K562 (cell line): Measurements from ENCODE around the gene AP3M1. TPM values are rescaled to one million over a fixed set of nuclear protein-coding genes. Genes with fewer than 3 reads are reported as not detected.

ENCODE experiments used
- ATAC-seq: fragments of 200-7000 bp; cut with Tn5 transposase; 3 replicates; pipeline ENCODE4 v1.9.1; 2020; ENCODE audit warnings: moderate library complexity
- BruUV-seq: library from RNA; stranded (reverse); fragments of 400-500 nt; replicated peaks from 2 replicates; lab custom pipeline; 2021; lab: Mats Ljungman, UMichigan
- CTCF ChIA-PET: fragments of 300-600 bp; formaldehyde crosslinking; extraction: SDS; loops from one replicate; lab custom pipeline; 2021; ENCODE audit warnings: low intra/inter-chr PET ratio; lab: Yijun Ruan, JAX
- POLR2A ChIA-PET: fragments of 300-600, 350-650 bp; sonication (Branson Sonifier 250); formaldehyde crosslinking; extraction: SDS; loops from one replicate; lab custom pipeline; 2021; ENCODE audit warnings: antibody characterized with exemption, inconsistent platforms; lab: Yijun Ruan, JAX
- DNase-seq, 4 experiments: peaks; one replicate each; pipeline versions ENCODE4 v3.0.0 to v3.0.0-alpha.2; 2011 to 2018; ENCODE audit warnings: low spot score in 3 of 4, mixed read lengths in 3 of 4; ENCODE audit errors: extremely low read depth in 1 of 4
- FAIRE-seq: peaks from 2 replicates; lab custom pipeline; 2011; peaks lifted over from hg19 to GRCh38; lab: Jason Lieb, UNC
- H2AFZ ChIP-seq: 2 replicates; pipeline ENCODE4 v1.6.0; 2011; ENCODE audit warnings: low read depth, low read length, control low read depth, inconsistent platforms
- H3K27ac ChIP-seq: fragments of 200-600 bp; 3 replicates; pipeline ENCODE4 v1.8.0; 2011; ENCODE audit warnings: low read depth, mild to moderate bottlenecking, control low read depth, inconsistent platforms, low read length, moderate library complexity, mixed read lengths; ENCODE audit errors: extremely low read depth
- H3K27me3 ChIP-seq, 2 experiments: fragments of 300-600 bp in 1 of 2; 2 replicates in 1 of 2; 3 replicates in 1 of 2; pipeline versions ENCODE4 v1.6.0 to v1.8.0; 2011; ENCODE audit warnings: inconsistent platforms in 2 of 2, low read length in 2 of 2, mild to moderate bottlenecking in 1 of 2, mixed read lengths in 1 of 2, moderate library complexity in 1 of 2; ENCODE audit not compliant: control insufficient read depth in 2 of 2, insufficient read depth in 2 of 2
- H3K36me3 ChIP-seq: fragments of 300-600 bp; 3 replicates; pipeline ENCODE4 v1.8.0; 2011; ENCODE audit warnings: mild to moderate bottlenecking, low read length, inconsistent platforms; ENCODE audit not compliant: control insufficient read depth, insufficient read depth
- H3K4me1 ChIP-seq, 2 experiments: fragments of 200-600 bp in 1 of 2; replicated peaks in 1 of 2; 2 replicates in 1 of 2; 3 replicates in 1 of 2; pipeline versions ENCODE4 v1.5.1 to v1.8.0; 2011; ENCODE audit warnings: inconsistent platforms in 2 of 2, low read length in 2 of 2, mild to moderate bottlenecking in 1 of 2, mixed read lengths in 1 of 2, moderate library complexity in 1 of 2; ENCODE audit not compliant: control insufficient read depth in 2 of 2, insufficient read depth in 2 of 2
- H3K4me2 ChIP-seq: 2 replicates; pipeline ENCODE4 v1.6.1; 2011; ENCODE audit warnings: low read length, control low read depth, inconsistent platforms, mixed read lengths; ENCODE audit not compliant: insufficient read depth
- H3K4me3 ChIP-seq: fragments of 200-600 bp; sonication (generic), shearing (Covaris generic); 2 replicates; pipeline ENCODE4 v1.5.1; 2016; ENCODE audit warnings: control low read depth, inconsistent platforms
- H3K79me2 ChIP-seq: fragments of 200-600 bp; 3 replicates; pipeline ENCODE4 v1.8.0; 2011; ENCODE audit warnings: low read length, inconsistent platforms; ENCODE audit not compliant: control insufficient read depth, insufficient read depth
- H3K9ac ChIP-seq, 2 experiments: 2 replicates each; pipeline versions ENCODE4 v1.6.0 to v1.6.1; 2011; ENCODE audit warnings: low read depth in 2 of 2, low read length in 2 of 2, control low read depth in 1 of 2, inconsistent platforms in 1 of 2, mild to moderate bottlenecking in 1 of 2, mixed read lengths in 1 of 2; ENCODE audit not compliant: insufficient read depth in 1 of 2
- H3K9me1 ChIP-seq: one replicate; pipeline ENCODE4 v1.6.0; 2011; ENCODE audit warnings: inconsistent platforms, mild to moderate bottlenecking, low read length, moderate library complexity; ENCODE audit not compliant: control insufficient read depth, insufficient read depth
- H3K9me3 ChIP-seq: replicated peaks from 2 replicates; pipeline ENCODE4 v1.5.1; 2011; ENCODE audit warnings: low read depth, low read length, inconsistent platforms; ENCODE audit not compliant: control insufficient read depth, insufficient read depth
- H4K20me1 ChIP-seq: replicated peaks from 2 replicates; pipeline ENCODE4 v1.6.1; 2011; ENCODE audit warnings: low read length, inconsistent platforms, mixed read lengths; ENCODE audit not compliant: control insufficient read depth, insufficient read depth
- CHD4 ChIP-seq: fragments of 200-600 bp; sonication (generic); IDR thresholded peaks from 3 replicates; pipeline ENCODE4 v1.6.1; 2012; ENCODE audit warnings: low read depth, mild to moderate bottlenecking, mixed read lengths, low read length, inconsistent platforms; ENCODE audit not compliant: insufficient read depth, insufficient replicate concordance, poor library complexity, severe bottlenecking
- CREB1 ChIP-seq, 2 experiments: sonication (generic) in 1 of 2; formaldehyde crosslinking in 1 of 2; IDR thresholded peaks; 2 replicates each; pipeline versions ENCODE4 v1.6.1 to v1.8.0; 2012 to 2022; ENCODE audit warnings: inconsistent platforms in 1 of 2, mild to moderate bottlenecking in 1 of 2, missing genetic modification reagents in 1 of 2, moderate library complexity in 1 of 2
- CREBBP ChIP-seq: IDR thresholded peaks from one replicate; pipeline ENCODE4 v1.6.1; 2012; ENCODE audit warnings: low read depth, mild to moderate bottlenecking, control low read depth, inconsistent platforms, low read length
- ERF ChIP-seq: fragments of 450-650 bp; formaldehyde crosslinking; IDR thresholded peaks from 2 replicates; pipeline ENCODE4 v1.4.0; 2020; ENCODE audit warnings: mild to moderate bottlenecking, mixed read lengths
- FOXJ2 ChIP-seq: fragments of 200-800 bp; sonication (Bioruptor generic); IDR thresholded peaks from 2 replicates; pipeline ENCODE4 v1.6.1; 2016; ENCODE audit warnings: missing genetic modification characterization, missing compliant biosample characterization
- KLF16 ChIP-seq: IDR thresholded peaks from 2 replicates; pipeline ENCODE4 v1.6.1; 2016; ENCODE audit warnings: antibody characterized with exemption
- NUFIP1 ChIP-seq: fragments of 450-650 bp; IDR thresholded peaks from 2 replicates; pipeline ENCODE4 v1.6.1; 2018; ENCODE audit not compliant: partially characterized antibody
- SIN3A ChIP-seq, 2 experiments: fragments of 150-350 bp in 1 of 2; IDR thresholded peaks; 2 replicates each; pipeline ENCODE4 v1.6.1; 2011 to 2016; ENCODE audit warnings: borderline replicate concordance in 2 of 2, low read depth in 2 of 2, low read length in 2 of 2, mild to moderate bottlenecking in 2 of 2, moderate library complexity in 2 of 2; ENCODE audit not compliant: control insufficient read depth in 1 of 2
- SMAD3 ChIP-seq: fragments of 450-650 bp; formaldehyde crosslinking; conservative IDR thresholded peaks from 2 replicates; pipeline ENCODE4 v1.4.0; 2020; ENCODE audit warnings: mild to moderate bottlenecking
- TAL1 ChIP-seq: fragments of 450-650 bp; IDR thresholded peaks from 2 replicates; pipeline ENCODE4 v1.6.1; 2016; ENCODE audit warnings: mild to moderate bottlenecking
- ZNF444 ChIP-seq: fragments of 250-450 bp; sonication (Bioruptor Pico); IDR thresholded peaks from 2 replicates; pipeline ENCODE4 v1.4.0; 2020; ENCODE audit warnings: mild to moderate bottlenecking, moderate library complexity
- WGBS: fragments of 100-300 bp; shearing (Covaris generic); methylation state at CpG from one replicate; pipeline ENCODE4 v1.1.6; 2016; ENCODE audit warnings: low coverage, mixed read lengths; ENCODE audit not compliant: insufficient coverage; ENCODE audit errors: missing lambda C conversion rate; 5-methylcytosine and 5-hydroxymethylcytosine counted together
- in situ Hi-C: fragments of 300-500 bp; cut with MboI; formaldehyde crosslinking; loops from 4 replicates; pipeline ENCODE4 v1.15.0; 2018; ENCODE audit warnings: inconsistent platforms, mixed read lengths
- intact Hi-C: fragments of 100-400 bp; cut with micrococcal nuclease; formaldehyde crosslinking; loops from 2 replicates; pipeline ENCODE4 v1.14.2; 2022
- polyA plus RNA-seq, 8 experiments: library from polyadenylated mRNA; depleted of rRNA in 4 of 8; stranded (reverse) in 5 of 8; unstranded in 3 of 8; fragments of >200 nt; fragmentation: Nextera tagmentation in 2 of 8; fragmentation: Illumina TruSeq in 1 of 8; extraction: Ambion mirVana in 2 of 8; extraction: Trizol in 1 of 8; gene quantifications; 2 replicates each; pipeline versions ENCODE4 v1.2.1 to v1.2.3, GENCODE V29; 2011 to 2014; ENCODE audit warnings: inconsistent platforms in 1 of 8, missing spikeins in 1 of 8
- total RNA-seq, 7 experiments: library from RNA; depleted of rRNA in 6 of 7; stranded (reverse); fragments of >200 nt in 6 of 7; fragmentation: Illumina TruSeq in 2 of 7; extraction: Trizol in 2 of 7; gene quantifications; 2 replicates each; pipeline versions ENCODE4 v1.2.1 to v1.2.3, GENCODE V29; 2011 to 2021; ENCODE audit warnings: low replicate concordance in 1 of 7
- TF ChIP-seq, protein P1 (sequence below): fragments of 250-450 bp; sonication (Bioruptor Pico); IDR thresholded peaks from 2 replicates; pipeline ENCODE4 v1.8.0; 2022; ENCODE audit warnings: moderate library complexity, mild to moderate bottlenecking, inconsistent platforms
- TF ChIP-seq, protein P2 (sequence below): sonication (generic); formaldehyde crosslinking; IDR thresholded peaks from 2 replicates; pipeline ENCODE4 v1.8.0; 2022; ENCODE audit warnings: mild to moderate bottlenecking, missing genetic modification reagents

AP3M1 gene
- total and polyA plus RNA-seq, 9 of the 15 experiments (the other 6 are each of a cell fraction or from before 2014, with no cell fraction given) = 44.3 to 135 (median 67.6) TPM

DNA sequence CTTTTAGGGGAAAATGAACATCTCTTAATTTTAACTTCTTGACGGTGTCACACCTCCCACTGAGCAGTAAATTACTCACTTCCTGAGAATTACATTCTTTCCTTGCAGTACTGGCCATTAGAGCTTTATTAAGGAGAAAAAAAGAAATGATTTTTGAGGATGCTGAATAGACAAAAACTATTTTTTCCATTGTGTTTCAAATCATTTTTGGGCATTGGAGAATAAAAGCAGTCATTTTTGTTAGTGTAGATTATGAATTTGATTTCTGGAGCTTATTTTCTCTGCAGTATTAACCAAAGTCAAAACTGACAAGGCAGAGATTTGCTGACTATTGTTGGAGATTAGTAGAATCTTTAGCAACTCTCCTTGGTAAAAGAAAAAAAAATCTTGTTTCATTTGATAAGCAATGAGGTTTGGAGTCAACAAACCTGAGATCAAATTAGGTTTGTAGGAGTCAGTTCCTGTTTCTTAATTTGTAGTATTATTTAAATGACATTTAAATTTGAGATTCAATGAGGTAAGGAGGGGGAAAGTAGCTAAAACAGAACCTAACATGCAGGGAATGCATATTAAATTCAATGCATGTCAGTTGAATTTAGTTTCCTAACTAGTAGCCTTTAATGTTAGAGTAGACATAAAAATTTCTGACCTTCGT is 70.6 kb downstream of the AP3M1 start (continued):
- TF ChIP-seq, protein P1, sequence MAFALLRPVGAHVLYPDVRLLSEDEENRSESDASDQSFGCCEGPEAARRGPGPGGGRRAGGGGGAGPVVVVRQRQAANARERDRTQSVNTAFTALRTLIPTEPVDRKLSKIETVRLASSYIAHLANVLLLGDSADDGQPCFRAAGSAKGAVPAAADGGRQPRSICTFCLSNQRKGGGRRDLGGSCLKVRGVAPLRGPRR (CRISPR knock-in tag) = no peak
- TF ChIP-seq, all 486 proteins: peak for 7

DNA sequence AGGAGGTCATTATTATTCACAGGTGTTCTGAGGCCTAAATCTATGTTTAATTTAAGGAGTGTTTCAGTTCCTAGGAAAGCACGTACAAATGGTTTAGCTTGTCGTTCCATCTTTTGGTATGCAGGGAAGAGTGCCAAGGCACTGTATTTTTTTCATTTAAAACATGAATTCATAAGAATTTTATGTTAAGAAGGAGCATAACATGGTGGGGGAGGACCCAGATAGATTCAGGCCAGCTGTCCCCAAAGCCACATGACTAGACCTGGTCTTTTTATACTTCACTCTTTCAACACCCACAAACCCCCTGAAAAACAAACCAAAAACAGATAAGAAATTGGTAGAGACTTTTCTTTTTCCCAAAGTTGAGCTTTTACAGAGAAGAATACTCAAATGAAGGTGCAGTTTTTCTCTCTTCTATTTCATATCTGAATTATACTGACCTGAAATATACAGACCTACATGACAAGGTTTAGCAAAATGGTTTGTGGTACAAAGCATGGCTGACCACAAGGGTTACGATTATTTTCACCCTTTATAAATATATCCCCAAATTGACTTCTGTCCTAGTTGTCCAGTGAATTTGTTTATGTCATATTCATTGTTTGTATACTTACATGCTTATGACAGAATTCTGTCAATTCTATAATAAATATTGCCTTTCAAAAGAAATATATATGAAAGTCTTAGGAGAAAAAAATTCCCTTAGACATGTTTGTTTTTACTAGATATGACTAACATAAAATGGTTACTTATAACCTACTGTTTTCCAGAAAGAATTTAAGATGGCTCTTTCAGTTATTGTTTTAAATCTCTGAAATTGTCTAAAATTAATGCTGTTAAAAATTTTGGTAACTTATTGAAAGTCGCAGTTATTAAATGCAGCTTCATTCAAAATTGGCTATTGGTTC is 71.3 kb downstream of the AP3M1 start:
- Histone ChIP-seq H3K4me3 (no peak overlapping the region), H3K79me2 (no peaks in the 10 kb centered on the region), H3K27ac (peak overlapping the region; percentile 1; the same call in 1 of the 3 replicates), H2AFZ (no peak overlapping the region), H3K9me1 (no peaks in the 10 kb centered on the region), H3K9me3 (no peaks in the 10 kb centered on the region), H3K4me1 (peaks cover 0 to 15% of the 10 kb centered on the region in 2 experiments; a peak in 1 of 5 replicates), H3K9ac (no peak overlapping the region), H4K20me1 (no peaks in the 10 kb centered on the region), H3K36me3 (peaks cover 64% of the 10 kb centered on the region), H3K4me2 (no peak overlapping the region), H3K27me3 (no peaks in the 10 kb centered on the region)
- 72% methylated on average over 4 of the region's 4 CpGs for WGBS
- peak; percentile 39; the same call in 2 of the 3 replicates for ATAC-seq
- POLR2A ChIA-PET = interaction anchor here (0.6 to 1.9 kb wide), 6 partner anchors 10 to 163 kb away, joined by 3 to 5 read pairs (median 3); no protein-coding TSS in a partner anchor
- CTCF ChIA-PET = interaction anchor here (0.6 to 2.3 kb wide), 2 partner anchors 230 to 303 kb away, joined by 4 to 20 read pairs; no protein-coding TSS in a partner anchor
- in situ Hi-C loops (no loop called here), intact Hi-C loops (no loop called here)
- peak in 1 of 4 experiments; percentile 22 for DNase-seq
- no TSS peak for BruUV-seq
- no peak for FAIRE-seq
- TF ChIP-seq NUFIP1 (no peak), FOXJ2 (tag) (no peak), CREBBP (no peak), ERF (no peak), TAL1 (no peak), KLF16 (no peak), SMAD3 (CRISPR knock-in tag) (no peak), SIN3A (IDR thresholded peaks at IDR 0.05; ENCODE audit: borderline replicate concordance in 2 of 2, control insufficient read depth in 1 of 2, low read depth in 2 of 2, low read length in 2 of 2) (no peak), CHD4 (no peak), CREB1 (IDR thresholded peaks at IDR 0.05) (no peak), CREB1 (CRISPR knock-in tag; IDR thresholded peaks at IDR 0.05) (no peak), ZNF444 (CRISPR knock-in tag) (no peak)
- TF ChIP-seq, protein P2, sequence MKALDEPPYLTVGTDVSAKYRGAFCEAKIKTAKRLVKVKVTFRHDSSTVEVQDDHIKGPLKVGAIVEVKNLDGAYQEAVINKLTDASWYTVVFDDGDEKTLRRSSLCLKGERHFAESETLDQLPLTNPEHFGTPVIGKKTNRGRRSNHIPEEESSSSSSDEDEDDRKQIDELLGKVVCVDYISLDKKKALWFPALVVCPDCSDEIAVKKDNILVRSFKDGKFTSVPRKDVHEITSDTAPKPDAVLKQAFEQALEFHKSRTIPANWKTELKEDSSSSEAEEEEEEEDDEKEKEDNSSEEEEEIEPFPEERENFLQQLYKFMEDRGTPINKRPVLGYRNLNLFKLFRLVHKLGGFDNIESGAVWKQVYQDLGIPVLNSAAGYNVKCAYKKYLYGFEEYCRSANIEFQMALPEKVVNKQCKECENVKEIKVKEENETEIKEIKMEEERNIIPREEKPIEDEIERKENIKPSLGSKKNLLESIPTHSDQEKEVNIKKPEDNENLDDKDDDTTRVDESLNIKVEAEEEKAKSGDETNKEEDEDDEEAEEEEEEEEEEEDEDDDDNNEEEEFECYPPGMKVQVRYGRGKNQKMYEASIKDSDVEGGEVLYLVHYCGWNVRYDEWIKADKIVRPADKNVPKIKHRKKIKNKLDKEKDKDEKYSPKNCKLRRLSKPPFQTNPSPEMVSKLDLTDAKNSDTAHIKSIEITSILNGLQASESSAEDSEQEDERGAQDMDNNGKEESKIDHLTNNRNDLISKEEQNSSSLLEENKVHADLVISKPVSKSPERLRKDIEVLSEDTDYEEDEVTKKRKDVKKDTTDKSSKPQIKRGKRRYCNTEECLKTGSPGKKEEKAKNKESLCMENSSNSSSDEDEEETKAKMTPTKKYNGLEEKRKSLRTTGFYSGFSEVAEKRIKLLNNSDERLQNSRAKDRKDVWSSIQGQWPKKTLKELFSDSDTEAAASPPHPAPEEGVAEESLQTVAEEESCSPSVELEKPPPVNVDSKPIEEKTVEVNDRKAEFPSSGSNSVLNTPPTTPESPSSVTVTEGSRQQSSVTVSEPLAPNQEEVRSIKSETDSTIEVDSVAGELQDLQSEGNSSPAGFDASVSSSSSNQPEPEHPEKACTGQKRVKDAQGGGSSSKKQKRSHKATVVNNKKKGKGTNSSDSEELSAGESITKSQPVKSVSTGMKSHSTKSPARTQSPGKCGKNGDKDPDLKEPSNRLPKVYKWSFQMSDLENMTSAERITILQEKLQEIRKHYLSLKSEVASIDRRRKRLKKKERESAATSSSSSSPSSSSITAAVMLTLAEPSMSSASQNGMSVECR (CRISPR knock-in tag) = no peak
